Measurements from ENCODE around the gene C18orf32. TPM values are rescaled to one million over a fixed set of nuclear protein-coding genes. Genes with fewer than 3 reads are reported as not detected.

Gene C18orf32
- total RNA-seq, 1 experiment from 2014 or later = 24.4 TPM

- H3K4me1 ChIP-seq (ENCODE audit: insufficient read depth, low read length) = peaks cover 3% of the 10 kb centered on the region; the same call in 1 of the 2 replicates
- H3K27me3 ChIP-seq (ENCODE audit: insufficient read depth, low read length) = no peaks in the 10 kb centered on the region
- H3K9me3 ChIP-seq (ENCODE audit: control insufficient read depth, low read depth, low read length) = no peaks in the 10 kb centered on the region
- H3K79me1 ChIP-seq (ENCODE audit: insufficient read depth, low read depth, low read length, poor library complexity, severe bottlenecking) = no peaks in the 10 kb centered on the region
- no peak overlapping the region for H2BK5ac ChIP-seq (ENCODE audit: insufficient read length, low read length)
- WGBS (ENCODE audit: extremely low coverage, insufficient read length, low lambda C conversion rate) = no CpG with 5 or more reads among the region's 3 CpGs
- no peak overlapping the region for H4K91ac ChIP-seq (ENCODE audit: insufficient read length, low read depth, low read length)
- no peak overlapping the region for H2BK12ac ChIP-seq (ENCODE audit: insufficient read length, low read depth, low read length)
- H3K18ac ChIP-seq (ENCODE audit: insufficient read length, low read depth, low read length) = no peak overlapping the region
- H3K79me2 ChIP-seq (ENCODE audit: insufficient read depth, low read length) = no peaks in the 10 kb centered on the region
- no peak for DNase-seq
- H4K8ac ChIP-seq (replicated peaks; ENCODE audit: insufficient read length, low read depth, low read length) = no peak overlapping the region
- H2BK15ac ChIP-seq (ENCODE audit: low read depth, low read length) = no peak overlapping the region
- H3K4me2 ChIP-seq (ENCODE audit: insufficient read depth, insufficient read length, low read length) = no peak overlapping the region
- H3K36me3 Mint-ChIP-seq (ENCODE audit: insufficient read depth in 1 of 3, low read depth in 3 of 3) = peaks cover 8 to 14% (median 11%) of the 10 kb centered on the region in 3 experiments; a peak in 6 of 7 replicates
- peaks cover 13 to 18% of the 10 kb centered on the region in 2 experiments for H3K9me3 Mint-ChIP-seq
- no peak overlapping the region for H3T11ph ChIP-seq (ENCODE audit: low read length)
- H2BK20ac ChIP-seq (ENCODE audit: low read depth, low read length, poor library complexity, severe bottlenecking) = no peak overlapping the region
- no peak overlapping the region for H3K23ac ChIP-seq (ENCODE audit: insufficient read length, low read depth, low read length)
- peaks cover 17 to 25% of the 10 kb centered on the region in 2 experiments for H3K4me1 Mint-ChIP-seq
- no peak overlapping the region for H2AFZ ChIP-seq (ENCODE audit: low read length)
- H3K56ac ChIP-seq (ENCODE audit: insufficient read length, low read depth, low read length) = no peak overlapping the region
- no peak overlapping the region for H2BK120ac ChIP-seq (ENCODE audit: low read depth, low read length, poor library complexity, severe bottlenecking)
- no peak for TF ChIP-seq CTCF (conservative IDR thresholded peaks at IDR 0.05)
- no peak overlapping the region for H3K9ac ChIP-seq (ENCODE audit: extremely low read depth, insufficient read length, low read length)
- no peak overlapping the region for H3K27ac ChIP-seq (ENCODE audit: insufficient read length, low read depth, low read length)
- H3K27me3 Mint-ChIP-seq (ENCODE audit: low read depth) = 0 out of 2 replicates have a peak, but pooled peaks cover 2% of the 10 kb centered on the region
- no peak overlapping the region for H3K27ac Mint-ChIP-seq
- no peak overlapping the region for H3K14ac ChIP-seq (ENCODE audit: insufficient read depth, low read length)
- no peaks in the 10 kb centered on the region for H4K20me1 ChIP-seq (ENCODE audit: control insufficient read depth, insufficient read depth, insufficient read length)
- H3K23me2 ChIP-seq (ENCODE audit: insufficient read length, low read depth, low read length, poor library complexity, severe bottlenecking) = no peaks in the 10 kb centered on the region
- no peak overlapping the region for H4K5ac ChIP-seq (ENCODE audit: insufficient read length, low read depth, low read length)
- H3K4me3 Mint-ChIP-seq = no peak overlapping the region
- H3K4ac ChIP-seq (ENCODE audit: low read depth, low read length) = no peak overlapping the region
- no peak overlapping the region for H2AK5ac ChIP-seq (ENCODE audit: insufficient read length, low read length)
Observed at GRCh38 chr18:49529596-49529995, 42.6 kb upstream of the C18orf32 start.

Measured in H9 (cell line).